ENCODE measurements around the gene SLC6A19.

SLC6A19 gene

DNA sequence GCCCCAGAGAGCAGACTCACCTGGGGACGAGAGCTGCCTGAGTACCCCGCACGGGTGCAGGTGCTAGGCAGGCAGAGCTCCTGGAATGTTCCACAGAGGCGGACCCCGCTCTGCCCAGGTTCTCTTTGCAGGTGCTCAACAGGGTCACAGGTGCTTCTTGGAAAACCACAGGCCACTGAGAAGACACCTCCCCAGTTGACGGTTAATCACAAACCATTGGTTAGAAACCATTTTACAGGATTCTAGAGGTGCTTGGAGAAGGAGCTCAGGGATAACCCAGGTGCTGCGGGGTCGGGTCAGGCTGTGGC is 17.3 kb upstream of the SLC6A19 start:
- Histone ChIP-seq H3K4me1 (ENCODE audit: control insufficient read depth, low read depth, low read length) (no peaks in the 10 kb centered on the region), H3K27me3 (ENCODE audit: insufficient read depth, low read length, poor library complexity) (no peaks in the 10 kb centered on the region), H3K79me2 (ENCODE audit: control insufficient read depth, insufficient read depth, low read length) (no peaks in the 10 kb centered on the region), H3K9ac (ENCODE audit: low read length) (no peak overlapping the region), H3K4ac (ENCODE audit: low read depth, low read length) (no peak overlapping the region), H3K79me1 (ENCODE audit: low read length) (no peaks in the 10 kb centered on the region), H3K27ac (ENCODE audit: low read depth, low read length) (no peak overlapping the region), H2AK5ac (ENCODE audit: low read length) (no peak overlapping the region), H4K5ac (ENCODE audit: low read length) (no peak overlapping the region), H2BK5ac (ENCODE audit: low read length) (no peak overlapping the region), H4K8ac (ENCODE audit: low read depth, low read length) (no peak overlapping the region), H3K4me3 (ENCODE audit: low read length) (no peak overlapping the region), H3K56ac (ENCODE audit: low read length) (no peak overlapping the region), H2BK15ac (replicated peaks; ENCODE audit: low read depth) (no peak overlapping the region), H3K36me3 (ENCODE audit: control insufficient read depth, insufficient read depth, low read length) (no peaks in the 10 kb centered on the region), H3K23ac (ENCODE audit: low read length) (no peak overlapping the region), H3K4me2 (ENCODE audit: low read length) (no peak overlapping the region), H2BK120ac (ENCODE audit: low read depth, low read length) (no peak overlapping the region), H3K18ac (ENCODE audit: low read length) (no peak overlapping the region)
- no peak for DNase-seq
- no CpG with 5 or more reads among the region's 8 CpGs for WGBS (ENCODE audit: extremely low coverage, insufficient coverage, low lambda C conversion rate)

DNA sequence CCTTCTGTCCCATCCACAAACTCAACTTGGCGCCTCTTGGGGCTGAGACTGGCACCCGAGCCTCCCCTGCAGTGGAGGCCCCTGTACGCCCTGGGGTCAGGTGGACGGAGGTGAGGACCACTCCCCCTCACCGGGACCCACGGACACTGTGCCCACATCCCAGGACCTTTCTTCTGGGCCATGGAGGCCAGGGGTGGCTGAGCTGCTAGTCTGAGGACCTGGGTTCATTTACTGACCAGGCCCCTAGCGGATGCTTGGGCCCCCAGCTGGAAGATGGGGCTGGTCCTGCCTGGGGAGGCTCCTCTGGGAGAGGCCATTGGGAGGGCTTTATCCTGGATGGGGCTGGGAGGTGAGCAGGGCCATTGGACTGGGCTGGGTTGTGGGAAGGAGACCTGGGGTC is 16.9 kb upstream of the SLC6A19 start:
- no CpG with 5 or more reads among the region's 7 CpGs for WGBS (ENCODE audit: extremely low coverage, insufficient coverage, low lambda C conversion rate)
- no peak overlapping the region for H3K4me3 ChIP-seq (ENCODE audit: low read length)
- H3K4me1 ChIP-seq (ENCODE audit: control insufficient read depth, low read depth, low read length), result no peaks in the 10 kb centered on the region
- no peak overlapping the region for H4K5ac ChIP-seq (ENCODE audit: low read length)
- H3K79me2 ChIP-seq (ENCODE audit: control insufficient read depth, insufficient read depth, low read length), result no peaks in the 10 kb centered on the region
- no peak overlapping the region for H3K4me2 ChIP-seq (ENCODE audit: low read length)
- no peaks in the 10 kb centered on the region for H3K27me3 ChIP-seq (ENCODE audit: insufficient read depth, low read length, poor library complexity)
- no peaks in the 10 kb centered on the region for H3K79me1 ChIP-seq (ENCODE audit: low read length)
- no peak for DNase-seq
- no peak overlapping the region for H3K27ac ChIP-seq (ENCODE audit: low read depth, low read length)
- no peak overlapping the region for H3K56ac ChIP-seq (ENCODE audit: low read length)
- no peak overlapping the region for H3K9ac ChIP-seq (ENCODE audit: low read length)
- no peak overlapping the region for H2BK15ac ChIP-seq (replicated peaks; ENCODE audit: low read depth)
- no peak overlapping the region for H4K8ac ChIP-seq (ENCODE audit: low read depth, low read length)
- no peaks in the 10 kb centered on the region for H3K36me3 ChIP-seq (ENCODE audit: control insufficient read depth, insufficient read depth, low read length)
- no peak overlapping the region for H3K4ac ChIP-seq (ENCODE audit: low read depth, low read length)
- no peak overlapping the region for H2BK5ac ChIP-seq (ENCODE audit: low read length)
- no peak overlapping the region for H2BK120ac ChIP-seq (ENCODE audit: low read depth, low read length)
- H2AK5ac ChIP-seq (ENCODE audit: low read length), result no peak overlapping the region
- H3K23ac ChIP-seq (ENCODE audit: low read length), result no peak overlapping the region
- no peak overlapping the region for H3K18ac ChIP-seq (ENCODE audit: low read length)

DNA sequence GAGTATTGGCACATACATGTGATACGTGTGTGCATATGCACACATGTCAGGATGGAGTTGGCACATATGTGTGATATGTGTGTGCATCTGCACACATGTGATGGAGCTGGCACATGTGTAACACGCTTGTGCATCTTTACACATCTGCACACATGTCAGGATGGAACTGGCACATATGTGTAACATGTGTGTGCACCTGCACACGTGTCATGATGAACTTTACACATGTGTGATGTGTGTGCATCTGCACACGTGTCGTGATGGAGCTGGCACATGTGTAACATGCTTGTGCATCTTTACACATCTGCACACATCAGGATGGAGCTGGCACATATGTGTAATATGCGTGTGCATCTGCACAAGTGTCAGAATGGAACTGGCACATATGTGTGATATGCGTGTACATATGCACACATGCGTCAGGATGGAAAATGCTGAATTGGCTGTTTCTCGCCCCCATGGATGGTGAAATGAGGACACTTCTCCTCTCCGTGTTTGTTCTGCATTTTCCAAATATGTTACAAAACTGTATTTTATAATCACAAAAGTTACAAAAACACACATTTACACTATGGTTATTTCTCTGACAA is 16.3 kb upstream of the SLC6A19 start:
- Histone ChIP-seq H2BK5ac (ENCODE audit: low read length) (no peak overlapping the region), H3K79me2 (ENCODE audit: control insufficient read depth, insufficient read depth, low read length) (no peaks in the 10 kb centered on the region), H3K23ac (ENCODE audit: low read length) (no peak overlapping the region), H3K56ac (ENCODE audit: low read length) (no peak overlapping the region), H3K27me3 (ENCODE audit: insufficient read depth, low read length, poor library complexity) (no peaks in the 10 kb centered on the region), H3K4me1 (ENCODE audit: control insufficient read depth, low read depth, low read length) (no peaks in the 10 kb centered on the region), H2AK5ac (ENCODE audit: low read length) (no peak overlapping the region), H3K27ac (ENCODE audit: low read depth, low read length) (no peak overlapping the region), H3K4me2 (ENCODE audit: low read length) (no peak overlapping the region), H4K5ac (ENCODE audit: low read length) (no peak overlapping the region), H3K79me1 (ENCODE audit: low read length) (no peaks in the 10 kb centered on the region), H2BK120ac (ENCODE audit: low read depth, low read length) (no peak overlapping the region), H3K36me3 (ENCODE audit: control insufficient read depth, insufficient read depth, low read length) (no peaks in the 10 kb centered on the region), H2BK15ac (replicated peaks; ENCODE audit: low read depth) (no peak overlapping the region), H3K18ac (ENCODE audit: low read length) (no peak overlapping the region), H3K4ac (ENCODE audit: low read depth, low read length) (no peak overlapping the region), H4K8ac (ENCODE audit: low read depth, low read length) (no peak overlapping the region), H3K9ac (ENCODE audit: low read length) (no peak overlapping the region), H3K4me3 (ENCODE audit: low read length) (no peak overlapping the region)
- DNase-seq, result no peak
- WGBS (ENCODE audit: extremely low coverage, insufficient coverage, low lambda C conversion rate), result no CpG with 5 or more reads among the region's 10 CpGs

DNA sequence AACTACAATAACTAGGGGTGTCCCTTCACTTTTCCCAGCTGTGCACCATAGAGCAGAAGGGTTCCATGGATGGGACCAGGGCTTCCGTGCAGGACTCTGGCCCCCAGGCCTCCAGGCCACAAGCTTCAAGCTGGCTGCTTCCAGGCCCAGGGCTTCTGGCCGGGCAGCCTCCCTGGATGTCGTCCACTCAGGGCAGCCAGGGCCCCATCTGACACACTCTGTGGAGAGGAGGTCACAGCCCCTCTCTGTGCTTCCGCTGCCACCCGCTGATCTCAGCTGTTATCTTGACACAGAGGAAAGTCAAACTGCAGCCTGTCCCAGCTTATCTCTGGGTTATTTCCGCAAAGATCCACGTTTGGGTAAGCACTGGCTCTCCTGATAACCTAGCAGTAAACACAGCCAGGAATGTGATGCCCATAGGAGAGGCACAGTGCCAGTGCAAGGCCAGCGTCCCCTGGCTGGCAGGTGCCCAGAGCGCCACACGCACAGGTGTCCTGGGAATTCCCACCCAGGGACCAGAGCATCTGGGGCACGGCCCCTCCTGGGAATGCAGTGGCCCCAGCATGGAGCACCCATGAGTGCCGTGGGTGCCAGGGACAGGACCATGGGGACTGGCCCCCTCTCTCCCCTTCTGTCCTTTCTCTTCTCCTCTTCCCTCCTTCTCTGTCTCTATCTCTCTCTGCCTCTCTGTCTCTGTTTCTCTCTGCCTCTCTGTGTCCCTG is 15.6 kb upstream of the SLC6A19 start:
- Histone ChIP-seq H3K4me3 (ENCODE audit: low read length) (no peak overlapping the region), H3K18ac (ENCODE audit: low read length) (no peak overlapping the region), H2BK15ac (replicated peaks; ENCODE audit: low read depth) (no peak overlapping the region), H2BK5ac (ENCODE audit: low read length) (no peak overlapping the region), H4K5ac (ENCODE audit: low read length) (no peak overlapping the region), H3K4me1 (ENCODE audit: control insufficient read depth, low read depth, low read length) (no peaks in the 10 kb centered on the region), H2AK5ac (ENCODE audit: low read length) (no peak overlapping the region), H3K4ac (ENCODE audit: low read depth, low read length) (no peak overlapping the region), H3K79me2 (ENCODE audit: control insufficient read depth, insufficient read depth, low read length) (no peaks in the 10 kb centered on the region), H4K8ac (ENCODE audit: low read depth, low read length) (no peak overlapping the region), H3K27me3 (ENCODE audit: insufficient read depth, low read length, poor library complexity) (no peaks in the 10 kb centered on the region), H3K79me1 (ENCODE audit: low read length) (no peaks in the 10 kb centered on the region), H2BK120ac (ENCODE audit: low read depth, low read length) (no peak overlapping the region), H3K9ac (ENCODE audit: low read length) (no peak overlapping the region), H3K36me3 (ENCODE audit: control insufficient read depth, insufficient read depth, low read length) (no peaks in the 10 kb centered on the region), H3K27ac (ENCODE audit: low read depth, low read length) (no peak overlapping the region), H3K23ac (ENCODE audit: low read length) (no peak overlapping the region), H3K4me2 (ENCODE audit: low read length) (no peak overlapping the region), H3K56ac (ENCODE audit: low read length) (no peak overlapping the region)
- DNase-seq, result no peak
- WGBS (ENCODE audit: extremely low coverage, insufficient coverage, low lambda C conversion rate), result no CpG with 5 or more reads among the region's 12 CpGs

DNA sequence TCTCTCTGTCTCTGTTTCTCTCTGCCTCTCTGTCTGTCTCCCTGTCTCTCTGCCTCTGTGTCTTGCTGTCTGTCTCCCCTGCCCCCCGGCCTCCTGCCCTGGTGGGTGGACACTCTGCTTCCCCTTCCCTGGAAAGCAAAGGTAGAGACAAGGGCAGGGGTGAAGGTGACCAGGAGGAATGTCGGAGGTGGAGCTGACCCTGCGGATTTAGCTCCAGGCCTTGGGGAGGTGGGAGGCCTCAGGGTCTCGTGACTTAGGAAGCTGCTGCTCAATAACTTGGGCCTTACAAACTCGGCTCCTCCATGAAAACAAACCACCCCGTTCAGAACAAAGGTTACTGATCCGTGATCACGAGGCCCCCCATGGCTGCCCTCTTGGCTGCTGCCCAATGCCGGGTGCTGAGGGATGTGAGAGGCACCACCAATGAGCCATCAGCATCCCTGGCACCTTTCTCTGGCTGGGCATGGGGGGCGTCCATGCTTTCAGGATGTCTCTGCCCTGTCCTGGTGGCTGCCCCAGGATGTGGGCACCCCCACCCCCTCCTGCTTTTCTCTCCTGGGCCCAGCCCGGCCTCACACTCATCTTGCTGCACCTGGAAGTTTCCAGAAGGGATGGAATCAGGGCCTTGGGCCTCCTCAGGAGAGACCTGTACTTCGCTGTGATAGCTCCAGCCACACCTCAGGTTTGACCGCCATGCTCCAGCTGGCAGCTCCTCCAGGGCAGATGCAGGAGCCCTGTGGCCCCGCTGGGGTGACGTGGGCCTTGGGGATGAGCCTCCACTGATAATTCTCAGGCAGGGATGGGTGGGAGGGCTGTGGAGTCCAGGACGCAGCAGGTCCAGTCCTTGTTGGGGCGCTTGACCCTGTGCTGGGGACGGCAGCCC is 14.8 kb upstream of the SLC6A19 start:
- H4K8ac ChIP-seq (ENCODE audit: low read depth, low read length), result no peak overlapping the region
- H3K4me3 ChIP-seq (ENCODE audit: low read length), result no peak overlapping the region
- no peaks in the 10 kb centered on the region for H3K79me2 ChIP-seq (ENCODE audit: control insufficient read depth, insufficient read depth, low read length)
- H2BK120ac ChIP-seq (ENCODE audit: low read depth, low read length), result no peak overlapping the region
- no peaks in the 10 kb centered on the region for H3K27me3 ChIP-seq (ENCODE audit: insufficient read depth, low read length, poor library complexity)
- no peak overlapping the region for H3K27ac ChIP-seq (ENCODE audit: low read depth, low read length)
- H3K9ac ChIP-seq (ENCODE audit: low read length), result no peak overlapping the region
- no peak overlapping the region for H3K23ac ChIP-seq (ENCODE audit: low read length)
- no peak overlapping the region for H2AK5ac ChIP-seq (ENCODE audit: low read length)
- H3K36me3 ChIP-seq (ENCODE audit: control insufficient read depth, insufficient read depth, low read length), result no peaks in the 10 kb centered on the region
- WGBS (ENCODE audit: extremely low coverage, insufficient coverage, low lambda C conversion rate), result no CpG with 5 or more reads among the region's 18 CpGs
- no peak overlapping the region for H3K56ac ChIP-seq (ENCODE audit: low read length)
- no peak overlapping the region for H3K18ac ChIP-seq (ENCODE audit: low read length)
- H4K5ac ChIP-seq (ENCODE audit: low read length), result no peak overlapping the region
- no peak for DNase-seq
- no peak overlapping the region for H2BK5ac ChIP-seq (ENCODE audit: low read length)
- H3K4ac ChIP-seq (ENCODE audit: low read depth, low read length), result no peak overlapping the region
- no peaks in the 10 kb centered on the region for H3K4me1 ChIP-seq (ENCODE audit: control insufficient read depth, low read depth, low read length)
- no peaks in the 10 kb centered on the region for H3K79me1 ChIP-seq (ENCODE audit: low read length)
- no peak overlapping the region for H2BK15ac ChIP-seq (replicated peaks; ENCODE audit: low read depth)
- no peak overlapping the region for H3K4me2 ChIP-seq (ENCODE audit: low read length)

All from mesendoderm (in vitro differentiated cells).